C4-2B (cell line): ENCODE results near the gene CAMK2A.

Experiments used
- H3K27ac ChIP-seq: fragments of 450-650 bp; 2 replicates; pipeline ENCODE4 v1.5.1; 2017
- CTCF ChIP-seq: fragments of 450-650 bp; conservative IDR thresholded peaks from 2 replicates; pipeline ENCODE4 v1.5.1; 2017; ENCODE audit warnings: mild to moderate bottlenecking
- ZFX ChIP-seq: fragments of 450-650 bp; IDR thresholded peaks from 2 replicates; pipeline ENCODE4 v1.6.1; 2017

CAMK2A gene

DNA sequence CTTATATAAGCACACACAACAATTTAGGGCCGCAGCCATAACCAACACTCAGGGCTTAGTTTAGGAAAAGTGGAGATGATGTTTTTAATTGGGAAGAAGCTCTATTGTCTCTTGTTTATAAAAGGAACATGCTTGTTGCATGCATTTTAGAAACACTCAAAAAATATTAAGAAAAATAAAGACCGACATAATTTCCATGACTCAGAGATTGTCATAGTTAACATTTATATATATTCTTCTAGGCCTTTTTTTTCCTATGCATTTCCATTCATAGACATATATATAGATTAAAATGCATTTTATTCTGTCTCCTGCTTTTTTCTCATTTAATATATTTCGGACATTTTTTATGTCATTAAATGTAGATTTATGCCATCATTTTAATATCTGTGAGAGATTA lies 26.7 kb upstream of the CAMK2A start:
- TF ChIP-seq ZFX (no peak), CTCF (no peak)
- H3K27ac ChIP-seq: no peak overlapping the region

DNA sequence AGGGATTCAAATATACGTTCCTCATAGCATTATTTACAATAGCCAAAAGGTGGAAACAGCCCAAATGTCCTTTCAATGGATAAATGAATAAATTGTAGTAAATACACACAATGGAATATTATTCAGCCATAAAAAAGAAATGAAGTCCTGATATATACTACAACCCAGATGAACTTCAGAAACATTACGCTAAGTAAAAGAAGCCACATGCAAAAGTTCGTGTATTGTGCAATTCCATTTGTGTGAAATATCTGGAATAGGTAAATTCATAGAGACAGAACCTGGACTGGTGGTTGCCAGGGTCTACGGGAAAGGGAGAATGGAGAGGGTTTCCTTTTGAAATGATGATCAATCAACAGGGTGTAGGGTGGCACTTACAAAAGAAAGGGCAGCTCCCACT lies 25.7 kb upstream of the CAMK2A start:
- no peak overlapping the region for H3K27ac ChIP-seq
- TF ChIP-seq ZFX (no peak), CTCF (no peak)

- H3K27ac ChIP-seq: no peak overlapping the region
- TF ChIP-seq CTCF (no peak), ZFX (no peak)
Observed at GRCh38 chr5:150313921-150314716, 24.5 kb upstream of the CAMK2A start.

GRCh38 chr5:150313501-150313900 lies 23.9 kb upstream of the CAMK2A start:
- TF ChIP-seq CTCF (no peak), ZFX (no peak)
- H3K27ac ChIP-seq: no peak overlapping the region

- TF ChIP-seq CTCF (no peak), ZFX (no peak)
- H3K27ac ChIP-seq: no peak overlapping the region
Observed at GRCh38 chr5:150312518-150312917, 22.9 kb upstream of the CAMK2A start.

DNA sequence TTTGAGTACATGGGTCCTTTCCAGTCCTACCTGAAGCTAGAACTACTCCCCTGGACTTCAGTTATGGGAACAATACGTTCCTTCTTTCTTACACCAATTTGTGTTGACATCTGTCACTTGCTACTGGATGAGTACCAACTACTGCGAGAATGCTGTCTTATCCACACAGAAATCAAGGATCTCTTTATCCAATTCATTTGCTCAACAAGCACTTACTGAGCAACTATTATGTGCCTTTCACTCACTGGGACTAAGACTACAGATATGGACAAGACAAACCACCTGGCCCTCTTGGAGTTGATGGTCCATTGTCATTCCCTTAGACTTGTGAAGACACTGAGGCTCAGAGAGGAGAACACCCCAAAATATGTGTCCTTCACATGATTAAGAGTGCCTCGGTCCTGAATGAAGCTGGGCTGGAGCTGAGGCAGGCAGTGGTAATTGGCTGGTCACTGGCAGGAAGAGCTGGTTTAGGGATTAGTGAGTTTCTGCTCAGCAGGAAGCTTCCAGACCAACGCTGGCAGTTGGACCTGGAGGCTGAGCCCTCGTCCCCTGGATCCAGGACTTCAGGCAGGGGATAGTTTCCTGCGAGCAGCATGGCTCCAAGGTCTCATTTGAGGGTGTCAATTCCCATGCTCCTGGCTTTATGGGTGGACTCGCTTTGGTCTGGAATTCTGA lies 21.6 kb upstream of the CAMK2A start:
- H3K27ac ChIP-seq: no peak overlapping the region
- no peak for TF ChIP-seq CTCF
- no peak for TF ChIP-seq ZFX

DNA sequence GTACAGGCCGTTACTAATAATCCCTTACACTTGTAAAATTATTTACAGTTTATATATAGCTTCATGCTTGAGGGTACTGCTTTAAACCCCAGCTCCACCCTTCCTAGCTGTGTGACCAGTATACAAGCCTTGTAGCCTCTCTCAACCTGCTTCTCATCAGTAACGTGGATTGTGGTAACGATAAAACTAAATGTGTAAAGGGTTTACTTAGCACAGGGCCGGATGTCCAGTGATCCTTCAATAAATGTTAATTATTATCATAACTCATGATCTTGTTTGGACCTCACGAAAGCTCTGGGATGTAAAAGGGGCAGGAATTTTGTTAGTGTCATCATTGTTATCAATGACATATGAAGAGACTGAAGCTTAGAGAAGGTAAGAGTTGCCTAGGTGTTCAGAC lies 20.7 kb upstream of the CAMK2A start:
- TF ChIP-seq ZFX (no peak), CTCF (no peak)
- H3K27ac ChIP-seq: no peak overlapping the region
